ENCODE measurements around the gene RBM47.

GRCh38 chr4:40594261-40595178 is 35.1 kb downstream of the RBM47 start:
- TF ChIP-seq POLR2AphosphoS5 (IDR thresholded peaks at IDR 0.05; ENCODE audit: low read depth, low read length) (no peak), SPI1 (IDR thresholded peaks at IDR 0.05; ENCODE audit: low read depth, low read length) (no peak)
